Prostate gland (tissue), 2 donors: ENCODE measurements around the gene MSANTD3. TPM values are rescaled to one million over a fixed set of nuclear protein-coding genes. Genes with fewer than 3 reads are reported as not detected.
"Not testable (repeated sequence)": the region's sequence is repeated elsewhere in the genome, so short reads cannot be mapped to it uniquely, and the experiment has no call there.

Source experiments
- DNase-seq: peaks from one replicate; pipeline ENCODE4 v3.0.0-alpha.2; 2019; ENCODE audit warnings: low spot score
- H3K27ac ChIP-seq, 2 donors: fragments of 200-600 bp; sonication (generic); 2 replicates each; pipeline ENCODE4 v1.5.1; 2017 to 2019
- H3K27me3 ChIP-seq: fragments of 200-600 bp; sonication (generic); replicated peaks from 2 replicates; pipeline ENCODE4 v1.5.1; 2019; ENCODE audit not compliant: insufficient read depth
- H3K36me3 ChIP-seq, 2 donors: fragments of 200-600 bp; sonication (generic); 1 replicate in 1 of 2; 2 replicates in 1 of 2; pipeline versions ENCODE4 v1.5.1 to v1.8.1; 2017 to 2019
- H3K4me1 ChIP-seq: fragments of 200-600 bp; sonication (generic); replicated peaks from 2 replicates; pipeline ENCODE4 v1.5.1; 2019
- H3K4me3 ChIP-seq, 2 donors: fragments of 200-600 bp; sonication (generic); 2 replicates each; pipeline ENCODE4 v1.5.1; 2017 to 2019
- H3K9me3 ChIP-seq: fragments of 200-600 bp; sonication (generic); 2 replicates; pipeline ENCODE4 v1.5.1; 2017
- POLR2A ChIP-seq: fragments of 450-650 bp; IDR thresholded peaks from one replicate; pipeline ENCODE4 v1.6.1; 2016; ENCODE audit warnings: antibody characterized with exemption, mild to moderate bottlenecking
- POLR2AphosphoS5 ChIP-seq: sonication (generic); formaldehyde crosslinking; IDR thresholded peaks from one replicate; pipeline ENCODE4 v1.6.1; 2017; ENCODE audit warnings: antibody characterized with exemption
- WGBS: methylation state at CpG from one replicate; pipeline ENCODE4 v1.1.5; 2018; 5-methylcytosine and 5-hydroxymethylcytosine counted together
- intact Hi-C: fragments of 100-400 bp; cut with DNase I; formaldehyde crosslinking; loops from one replicate; pipeline ENCODE4 v1.14.2; 2022
- total RNA-seq, 2 donors: library from RNA; depleted of rRNA; stranded (reverse); fragments of >200 nt; gene quantifications; one replicate each; pipeline ENCODE4 v1.1.0, GENCODE V29; 2016
- TF ChIP-seq, protein P1 (sequence below), 4 experiments: fragments of 200-600 bp in 2 of 4; fragments of 450-650 bp in 2 of 4; sonication (generic) in 2 of 4; IDR thresholded peaks; 1 replicate in 3 of 4; 2 replicates in 1 of 4; pipeline ENCODE4 v1.5.1; 2016 to 2019; ENCODE audit warnings: antibody characterized with exemption in 4 of 4, mild to moderate bottlenecking in 2 of 4, moderate library complexity in 2 of 4

MSANTD3 gene
- total RNA-seq, 2 donors from 2014 or later = 17.3 to 24.5 TPM

- Histone ChIP-seq H3K36me3 (no peaks in the 10 kb centered on the region), H3K4me1 (no peaks in the 10 kb centered on the region), H3K4me3 (no peak overlapping the region), H3K27ac (no peak overlapping the region), H3K9me3 (no peaks in the 10 kb centered on the region), H3K27me3 (no peaks in the 10 kb centered on the region)
- TF ChIP-seq POLR2A (no peak), POLR2AphosphoS5 (no peak)
- TF ChIP-seq, protein P1, sequence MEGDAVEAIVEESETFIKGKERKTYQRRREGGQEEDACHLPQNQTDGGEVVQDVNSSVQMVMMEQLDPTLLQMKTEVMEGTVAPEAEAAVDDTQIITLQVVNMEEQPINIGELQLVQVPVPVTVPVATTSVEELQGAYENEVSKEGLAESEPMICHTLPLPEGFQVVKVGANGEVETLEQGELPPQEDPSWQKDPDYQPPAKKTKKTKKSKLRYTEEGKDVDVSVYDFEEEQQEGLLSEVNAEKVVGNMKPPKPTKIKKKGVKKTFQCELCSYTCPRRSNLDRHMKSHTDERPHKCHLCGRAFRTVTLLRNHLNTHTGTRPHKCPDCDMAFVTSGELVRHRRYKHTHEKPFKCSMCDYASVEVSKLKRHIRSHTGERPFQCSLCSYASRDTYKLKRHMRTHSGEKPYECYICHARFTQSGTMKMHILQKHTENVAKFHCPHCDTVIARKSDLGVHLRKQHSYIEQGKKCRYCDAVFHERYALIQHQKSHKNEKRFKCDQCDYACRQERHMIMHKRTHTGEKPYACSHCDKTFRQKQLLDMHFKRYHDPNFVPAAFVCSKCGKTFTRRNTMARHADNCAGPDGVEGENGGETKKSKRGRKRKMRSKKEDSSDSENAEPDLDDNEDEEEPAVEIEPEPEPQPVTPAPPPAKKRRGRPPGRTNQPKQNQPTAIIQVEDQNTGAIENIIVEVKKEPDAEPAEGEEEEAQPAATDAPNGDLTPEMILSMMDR (IDR thresholded peaks at IDR 0.05) = no peak
- WGBS = 74% methylated on average over 3 of the region's 3 CpGs
- intact Hi-C loops = no loop called here
- no peak for DNase-seq
These were observed 13.1 kb downstream of the MSANTD3 start for GRCh38 chr9:100440071-100440470.

DNA sequence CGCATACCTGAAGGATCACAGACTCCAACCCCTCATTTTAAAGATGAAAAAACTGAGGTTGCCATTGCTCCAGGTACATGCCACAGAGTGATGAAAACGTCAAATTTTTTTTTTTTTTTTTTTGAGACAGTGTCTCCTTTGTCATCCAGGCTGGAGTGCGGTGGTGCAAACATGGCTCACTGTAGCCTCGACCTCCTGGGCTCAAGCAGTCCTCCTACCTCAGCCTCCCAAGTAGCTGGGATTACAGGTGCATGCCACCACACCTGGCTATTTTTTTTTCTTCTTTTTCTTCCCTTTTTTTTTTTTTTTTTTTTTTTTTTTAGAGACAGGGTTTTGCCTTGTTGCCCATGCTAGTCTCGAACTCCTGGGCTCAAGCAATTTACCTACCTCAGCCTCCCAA, 13.5 kb downstream of the MSANTD3 start:
- H3K27me3 ChIP-seq, intact Hi-C loops, H3K27ac ChIP-seq, H3K4me3 ChIP-seq, DNase-seq, H3K4me1 ChIP-seq, H3K9me3 ChIP-seq, H3K36me3 ChIP-seq: not testable (repeated sequence)
- 84% methylated on average over 5 of the region's 5 CpGs for WGBS

DNA sequence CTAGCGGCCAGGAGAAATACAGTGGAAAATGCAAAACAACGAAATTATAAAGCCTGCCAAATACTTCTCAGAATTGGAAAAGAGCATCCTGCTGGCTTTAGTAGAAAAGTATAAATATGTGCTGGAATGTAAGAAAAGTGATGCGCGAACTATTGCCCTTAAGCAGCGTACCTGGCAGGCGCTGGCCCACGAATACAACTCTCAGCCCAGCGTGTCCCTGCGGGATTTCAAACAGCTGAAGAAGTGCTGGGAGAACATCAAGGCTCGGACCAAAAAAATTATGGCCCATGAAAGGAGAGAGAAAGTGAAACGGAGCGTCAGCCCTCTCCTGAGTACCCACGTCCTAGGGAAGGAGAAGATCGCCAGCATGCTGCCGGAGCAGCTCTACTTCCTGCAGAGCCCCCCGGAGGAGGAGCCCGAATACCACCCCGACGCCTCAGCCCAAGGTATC, 15.0 kb downstream of the MSANTD3 start:
- Histone ChIP-seq H3K36me3 (no peaks in the 10 kb centered on the region), H3K9me3 (no peaks in the 10 kb centered on the region), H3K27ac (no peak overlapping the region), H3K27me3 (no peaks in the 10 kb centered on the region), H3K4me1 (no peaks in the 10 kb centered on the region), H3K4me3 (no peak overlapping the region)
- TF ChIP-seq, protein P1 (IDR thresholded peaks at IDR 0.05) = no peak
- TF ChIP-seq POLR2A = no peak
- TF ChIP-seq POLR2AphosphoS5 = no peak
- 88% methylated on average over 19 of the region's 19 CpGs for WGBS
- intact Hi-C loops = no loop called here
- DNase-seq = no peak

DNA sequence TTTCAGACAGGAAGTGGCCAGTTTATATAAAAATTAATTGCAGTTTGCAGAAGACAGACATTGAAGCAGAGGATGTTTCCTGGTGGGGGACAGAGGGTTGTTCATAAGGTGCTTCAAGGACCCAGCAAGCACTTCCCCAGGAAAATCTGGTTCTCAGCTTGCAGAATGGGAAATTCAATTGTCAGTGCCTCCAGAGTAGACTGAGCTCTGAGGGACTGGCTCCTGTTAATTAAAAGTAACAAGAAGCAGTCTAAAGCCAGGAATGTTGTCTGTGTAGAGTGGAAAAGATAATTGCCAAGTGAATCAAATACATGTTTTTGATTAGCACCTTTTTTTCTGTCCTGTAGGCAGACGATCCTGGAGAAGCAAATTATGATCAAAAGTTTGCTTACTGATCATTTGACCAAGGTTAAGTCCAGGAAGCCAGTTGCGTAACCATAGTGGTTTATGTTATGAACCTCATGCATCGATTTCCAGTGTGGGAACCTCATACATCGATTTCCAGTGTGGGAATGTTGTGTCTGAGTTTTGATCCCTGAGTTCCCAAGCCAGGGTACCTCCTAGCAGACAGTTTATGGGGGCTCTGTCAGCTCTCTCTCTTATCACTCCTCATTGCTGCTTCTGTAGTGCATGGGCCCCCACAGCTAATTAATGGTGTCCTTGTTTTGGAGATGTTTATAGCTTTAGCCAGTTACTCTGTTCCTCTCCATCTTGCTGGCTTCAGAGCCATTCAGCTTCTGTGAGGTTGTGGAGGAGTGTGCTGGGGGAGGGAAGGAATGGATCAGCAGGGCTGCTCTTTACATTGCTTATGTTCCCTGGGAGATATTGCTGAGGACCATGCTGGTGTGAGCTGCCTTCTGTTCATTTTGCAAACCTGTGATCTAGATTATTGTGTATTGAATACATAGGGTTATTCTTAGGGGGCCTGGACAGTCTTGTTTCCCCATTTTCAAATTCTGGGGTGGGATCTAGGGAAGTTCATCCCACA, 17.1 kb downstream of the MSANTD3 start:
- 70% methylated on average over 4 of the region's 4 CpGs for WGBS
- intact Hi-C loops = no loop called here

GRCh38 chr9:100445161-100445902, 18.4 kb downstream of the MSANTD3 start:
- no peaks in the 10 kb centered on the region for H3K9me3 ChIP-seq
- no peak overlapping the region for H3K27ac ChIP-seq
- intact Hi-C loops = no loop called here
- 90% methylated on average over 1 of the region's 1 CpG for WGBS
- H3K4me3 ChIP-seq = no peak overlapping the region
- TF ChIP-seq POLR2AphosphoS5 = no peak
- no peak for TF ChIP-seq POLR2A
- TF ChIP-seq, protein P1 (IDR thresholded peaks at IDR 0.05) = no peak
- H3K4me1 ChIP-seq = no peaks in the 10 kb centered on the region
- H3K36me3 ChIP-seq = no peaks in the 10 kb centered on the region
- H3K27me3 ChIP-seq = no peaks in the 10 kb centered on the region
- no peak for DNase-seq

More for the DNA sequence above, 17.1 kb downstream of the MSANTD3 start:
- Histone ChIP-seq H3K27ac (no peak overlapping the region), H3K4me3 (no peak overlapping the region), H3K36me3 (no peaks in the 10 kb centered on the region), H3K27me3 (no peaks in the 10 kb centered on the region), H3K9me3 (no peaks in the 10 kb centered on the region), H3K4me1 (no peaks in the 10 kb centered on the region)
- TF ChIP-seq, protein P1 (IDR thresholded peaks at IDR 0.05) = no peak
- TF ChIP-seq POLR2AphosphoS5 (no peak), POLR2A (no peak)
- no peak for DNase-seq
